ENCODE measurements around the gene AKR1C3. TPM values are rescaled to one million over a fixed set of nuclear protein-coding genes. Genes with fewer than 3 reads are reported as not detected.

AKR1C3 gene
- total and polyA plus RNA-seq, 4 donors, result 8.9 to 116 (median 68.8) TPM

GRCh38 chr10:5091196-5091595, 3.0 kb upstream of the AKR1C3 start:
- peaks cover 0 to 6% (median 0%) of the 10 kb centered on the region in 5 donors for H3K4me1 ChIP-seq (ENCODE audit: control insufficient read depth in 5 of 5, insufficient read depth in 5 of 5, low read length in 5 of 5)
- H3K4me3 ChIP-seq, result no peak overlapping the region
- WGBS, 2 donors, result 90 to 93% methylated on average over 3 of the region's 3 CpGs
- DNase-seq (no peak), ATAC-seq (ENCODE audit: insufficient read depth, low FRiP score) (no peak)
- TF ChIP-seq, protein P1, sequence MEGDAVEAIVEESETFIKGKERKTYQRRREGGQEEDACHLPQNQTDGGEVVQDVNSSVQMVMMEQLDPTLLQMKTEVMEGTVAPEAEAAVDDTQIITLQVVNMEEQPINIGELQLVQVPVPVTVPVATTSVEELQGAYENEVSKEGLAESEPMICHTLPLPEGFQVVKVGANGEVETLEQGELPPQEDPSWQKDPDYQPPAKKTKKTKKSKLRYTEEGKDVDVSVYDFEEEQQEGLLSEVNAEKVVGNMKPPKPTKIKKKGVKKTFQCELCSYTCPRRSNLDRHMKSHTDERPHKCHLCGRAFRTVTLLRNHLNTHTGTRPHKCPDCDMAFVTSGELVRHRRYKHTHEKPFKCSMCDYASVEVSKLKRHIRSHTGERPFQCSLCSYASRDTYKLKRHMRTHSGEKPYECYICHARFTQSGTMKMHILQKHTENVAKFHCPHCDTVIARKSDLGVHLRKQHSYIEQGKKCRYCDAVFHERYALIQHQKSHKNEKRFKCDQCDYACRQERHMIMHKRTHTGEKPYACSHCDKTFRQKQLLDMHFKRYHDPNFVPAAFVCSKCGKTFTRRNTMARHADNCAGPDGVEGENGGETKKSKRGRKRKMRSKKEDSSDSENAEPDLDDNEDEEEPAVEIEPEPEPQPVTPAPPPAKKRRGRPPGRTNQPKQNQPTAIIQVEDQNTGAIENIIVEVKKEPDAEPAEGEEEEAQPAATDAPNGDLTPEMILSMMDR (IDR thresholded peaks at IDR 0.05; ENCODE audit: control extremely low read depth, extremely low read depth), result no peak
- no peak overlapping the region for H3K9ac ChIP-seq (ENCODE audit: insufficient read depth in 1 of 2, low read length in 2 of 2)
- H3K36me3 ChIP-seq (ENCODE audit: control insufficient read depth in 4 of 4, insufficient read depth in 4 of 4, low read length in 4 of 4), result peaks cover 0 to under 1% (median 0%) of the 10 kb centered on the region in 4 donors
- peaks cover 0 to 3% (median 0%) of the 10 kb centered on the region in 4 donors for H3K9me3 ChIP-seq (ENCODE audit: control insufficient read depth in 4 of 4, insufficient read depth in 3 of 4, low read length in 3 of 4)
- H3K27ac ChIP-seq (ENCODE audit: low read depth in 1 of 2, low read length in 1 of 2), result no peak overlapping the region
- no peaks in the 10 kb centered on the region for H3K27me3 ChIP-seq (ENCODE audit: control insufficient read depth in 3 of 3, insufficient read depth in 3 of 3, low read length in 2 of 3)

- Histone ChIP-seq H3K9ac (ENCODE audit: insufficient read depth in 1 of 2, low read length in 2 of 2) (no peak overlapping the region), H3K27me3 (ENCODE audit: control insufficient read depth in 3 of 3, insufficient read depth in 3 of 3, low read length in 2 of 3) (no peaks in the 10 kb centered on the region), H3K9me3 (ENCODE audit: control insufficient read depth in 4 of 4, insufficient read depth in 3 of 4, low read length in 3 of 4) (peaks cover 0 to 3% (median 0%) of the 10 kb centered on the region in 4 donors), H3K4me1 (ENCODE audit: control insufficient read depth in 5 of 5, insufficient read depth in 5 of 5, low read length in 5 of 5) (peaks cover 0 to 6% (median 0%) of the 10 kb centered on the region in 5 donors), H3K36me3 (ENCODE audit: control insufficient read depth in 4 of 4, insufficient read depth in 4 of 4, low read length in 4 of 4) (peaks cover 0 to 1% (median 0%) of the 10 kb centered on the region in 4 donors), H3K4me3 (no peak overlapping the region), H3K27ac (ENCODE audit: low read depth in 1 of 2, low read length in 1 of 2) (no peak overlapping the region)
- ATAC-seq (ENCODE audit: insufficient read depth, low FRiP score) (no peak), DNase-seq (no peak)
- TF ChIP-seq, protein P1 (IDR thresholded peaks at IDR 0.05; ENCODE audit: control extremely low read depth, extremely low read depth), result no peak
- WGBS, 2 donors, result 67 to 94% methylated on average over 2 of the region's 2 CpGs
Observed at GRCh38 chr10:5092375-5092774, 1.8 kb upstream of the AKR1C3 start.

GRCh38 chr10:5092848-5093790, 1.1 kb upstream of the AKR1C3 start:
- ATAC-seq (ENCODE audit: insufficient read depth, low FRiP score) (no peak), DNase-seq (no peak)
- H3K4me3 ChIP-seq, result no peak overlapping the region
- H3K9me3 ChIP-seq (ENCODE audit: control insufficient read depth in 4 of 4, insufficient read depth in 3 of 4, low read length in 3 of 4), result peaks cover 0 to 3% (median 0%) of the 10 kb centered on the region in 4 donors
- H3K27me3 ChIP-seq (ENCODE audit: control insufficient read depth in 3 of 3, insufficient read depth in 3 of 3, low read length in 2 of 3), result no peaks in the 10 kb centered on the region
- H3K27ac ChIP-seq (ENCODE audit: low read depth in 1 of 2, low read length in 1 of 2), result no peak overlapping the region
- peaks cover 0 to 1% (median 0%) of the 10 kb centered on the region in 4 donors for H3K36me3 ChIP-seq (ENCODE audit: control insufficient read depth in 4 of 4, insufficient read depth in 4 of 4, low read length in 4 of 4)
- TF ChIP-seq, protein P1 (IDR thresholded peaks at IDR 0.05; ENCODE audit: control extremely low read depth, extremely low read depth), result no peak
- peaks cover 0 to 6% (median 0%) of the 10 kb centered on the region in 5 donors for H3K4me1 ChIP-seq (ENCODE audit: control insufficient read depth in 5 of 5, insufficient read depth in 5 of 5, low read length in 5 of 5)
- no peak overlapping the region for H3K9ac ChIP-seq (ENCODE audit: insufficient read depth in 1 of 2, low read length in 2 of 2)
- 89 to 93% methylated on average over 6 of the region's 6 CpGs for WGBS, 2 donors
